Endothelial cell of umbilical vein (primary cell): ENCODE results near the gene STEAP1. TPM values are rescaled to one million over a fixed set of nuclear protein-coding genes. Genes with fewer than 3 reads are reported as not detected.
"Not testable (repeated sequence)": the region's sequence is repeated elsewhere in the genome, so short reads cannot be mapped to it uniquely, and the experiment has no call there.

Experiments used
- BruUV-seq: library from RNA; stranded (reverse); fragments of 400-500 nt; replicated peaks from 2 replicates; lab custom pipeline; 2021; lab: Mats Ljungman, UMichigan
- CTCF ChIA-PET: fragments of 300-600, 350-600 bp; sonication (Branson Sonifier 250); formaldehyde crosslinking; loops from one replicate; lab custom pipeline; 2021; ENCODE audit warnings: antibody characterized with exemption, inconsistent platforms; lab: Charles Lee
- POLR2A ChIA-PET: fragments of 300-600, 350-600 bp; sonication (Branson Sonifier 250); formaldehyde crosslinking; loops from one replicate; lab custom pipeline; 2021; ENCODE audit warnings: antibody characterized with exemption, inconsistent platforms; lab: Charles Lee
- DNase-seq: peaks from one replicate; pipeline ENCODE4 v3.0.0-alpha.2; 2011; ENCODE audit warnings: low read depth, low spot score
- FAIRE-seq: peaks from 2 replicates; lab custom pipeline; 2011; peaks lifted over from hg19 to GRCh38; lab: Jason Lieb, UNC
- H2AFZ ChIP-seq: 2 replicates; pipeline ENCODE4 v1.6.0; 2012; ENCODE audit warnings: low read depth, low read length, control low read depth, inconsistent platforms
- H3K27ac ChIP-seq: 2 replicates; pipeline ENCODE4 v1.5.1; 2011; ENCODE audit warnings: low read depth, mild to moderate bottlenecking, control low read depth, low read length, moderate library complexity; ENCODE audit not compliant: insufficient read depth
- H3K27me3 ChIP-seq, 2 experiments: 2 replicates each; pipeline versions ENCODE4 v1.6.0 to v1.6.1; 2011; ENCODE audit warnings: low read length in 2 of 2, mixed read lengths in 1 of 2; ENCODE audit not compliant: control insufficient read depth in 2 of 2, insufficient read depth in 2 of 2
- H3K36me3 ChIP-seq, 2 experiments: 2 replicates in 1 of 2; 3 replicates in 1 of 2; pipeline ENCODE4 v1.5.1; 2011; ENCODE audit warnings: low read length in 2 of 2, mild to moderate bottlenecking in 1 of 2, moderate library complexity in 1 of 2; ENCODE audit not compliant: control insufficient read depth in 2 of 2, insufficient read depth in 2 of 2; ENCODE audit errors: extremely low read depth in 1 of 2
- H3K4me1 ChIP-seq: 3 replicates; pipeline ENCODE4 v1.5.1; 2011; ENCODE audit warnings: mild to moderate bottlenecking, low read length; ENCODE audit not compliant: control insufficient read depth, insufficient read depth; ENCODE audit errors: extremely low read depth
- H3K4me2 ChIP-seq: 2 replicates; pipeline ENCODE4 v1.6.1; 2011; ENCODE audit warnings: low read length, control low read depth, mixed read lengths; ENCODE audit not compliant: insufficient read depth
- H3K4me3 ChIP-seq, 3 experiments: fragments of 200-600 bp in 1 of 3; sonication (generic), shearing (Covaris generic) in 1 of 3; replicated peaks in 1 of 3; 2 replicates each; pipeline ENCODE4 v1.5.1; 2011 to 2016; ENCODE audit warnings: control low read depth in 3 of 3, low read length in 3 of 3, mild to moderate bottlenecking in 2 of 3, inconsistent platforms in 1 of 3, low read depth in 1 of 3, moderate library complexity in 1 of 3; ENCODE audit not compliant: insufficient read depth in 1 of 3
- H3K79me2 ChIP-seq: 2 replicates; pipeline ENCODE4 v1.6.0; 2012; ENCODE audit warnings: low read length, inconsistent platforms; ENCODE audit not compliant: control insufficient read depth, insufficient read depth
- H3K9ac ChIP-seq: replicated peaks from 2 replicates; pipeline ENCODE3; 2011; ENCODE audit warnings: low read length, control low read depth; ENCODE audit not compliant: insufficient read depth; ENCODE audit errors: extremely low read depth
- H3K9me1 ChIP-seq: replicated peaks from 3 replicates; pipeline ENCODE4 v1.6.0; 2011; ENCODE audit warnings: mild to moderate bottlenecking, low read length; ENCODE audit not compliant: control insufficient read depth, insufficient read depth; ENCODE audit errors: extremely low read depth
- H3K9me3 ChIP-seq: replicated peaks from 2 replicates; pipeline ENCODE4 v1.5.1; 2012; ENCODE audit warnings: low read length, inconsistent platforms; ENCODE audit not compliant: control insufficient read depth, insufficient read depth
- H4K20me1 ChIP-seq: replicated peaks from 2 replicates; pipeline ENCODE3; 2011; ENCODE audit warnings: mild to moderate bottlenecking, low read length; ENCODE audit not compliant: control insufficient read depth, insufficient read depth; ENCODE audit errors: extremely low read depth
- EZH2 ChIP-seq: IDR thresholded peaks from 2 replicates; pipeline ENCODE4 v1.6.1; 2012; ENCODE audit warnings: borderline replicate concordance, low read depth, mild to moderate bottlenecking, moderate library complexity, low read length, inconsistent platforms; ENCODE audit not compliant: severe bottlenecking
- FOS ChIP-seq: IDR thresholded peaks from 2 replicates; pipeline ENCODE4 v1.6.1; 2011; ENCODE audit warnings: mild to moderate bottlenecking, low read length, moderate library complexity, borderline replicate concordance; ENCODE audit not compliant: insufficient read depth
- GATA2 ChIP-seq: IDR thresholded peaks from 2 replicates; pipeline ENCODE4 v1.7.0; 2011; ENCODE audit warnings: low read depth, mild to moderate bottlenecking, moderate library complexity, mixed read lengths, low read length; ENCODE audit not compliant: insufficient read length, insufficient read depth
- dilution Hi-C: fragments of 300-500 bp; cut with MboI; formaldehyde crosslinking; loops from one replicate; pipeline ENCODE4 v1.15.0; 2019; ENCODE audit warnings: low sequenced_read_pairs; ENCODE audit not compliant: extremely low pct_ligation_motif_present
- intact Hi-C: fragments of 100-400 bp; cut with micrococcal nuclease; formaldehyde crosslinking; loops from one replicate; pipeline ENCODE4 v1.10.0; 2022
- polyA plus RNA-seq, 4 experiments: library from polyadenylated mRNA; depleted of rRNA in 3 of 4; stranded (reverse) in 3 of 4; unstranded in 1 of 4; fragments of >200 nt; gene quantifications; 2 replicates each; pipeline versions ENCODE4 v1.2.1 to v1.2.3, GENCODE V29; 2011 to 2012; ENCODE audit warnings: missing spikeins in 1 of 4
- total RNA-seq: library from RNA; stranded (reverse); gene quantifications from 2 replicates; pipeline ENCODE4 v1.2.3, GENCODE V29; 2021
- TF ChIP-seq, protein P1 (sequence below): IDR thresholded peaks from 2 replicates; pipeline ENCODE4 v1.6.1; 2011; ENCODE audit not compliant: insufficient read depth, insufficient read length
- TF ChIP-seq, protein P2 (sequence below), 2 donors: IDR thresholded peaks; 1 replicate in 1 of 2; 2 replicates in 1 of 2; pipeline ENCODE4 v1.5.1; 2011; ENCODE audit warnings: low read length in 2 of 2, mild to moderate bottlenecking in 2 of 2, moderate library complexity in 2 of 2, control low read depth in 1 of 2, inconsistent platforms in 1 of 2, low read depth in 1 of 2; ENCODE audit not compliant: insufficient read depth in 1 of 2; ENCODE audit errors: extremely low read depth in 1 of 2

The STEAP1 gene
- total and polyA plus RNA-seq, 2 donors (not counting 3 experiments of a cell fraction or from before 2014, with no cell fraction given): 35.0 to 42.7 TPM

DNA sequence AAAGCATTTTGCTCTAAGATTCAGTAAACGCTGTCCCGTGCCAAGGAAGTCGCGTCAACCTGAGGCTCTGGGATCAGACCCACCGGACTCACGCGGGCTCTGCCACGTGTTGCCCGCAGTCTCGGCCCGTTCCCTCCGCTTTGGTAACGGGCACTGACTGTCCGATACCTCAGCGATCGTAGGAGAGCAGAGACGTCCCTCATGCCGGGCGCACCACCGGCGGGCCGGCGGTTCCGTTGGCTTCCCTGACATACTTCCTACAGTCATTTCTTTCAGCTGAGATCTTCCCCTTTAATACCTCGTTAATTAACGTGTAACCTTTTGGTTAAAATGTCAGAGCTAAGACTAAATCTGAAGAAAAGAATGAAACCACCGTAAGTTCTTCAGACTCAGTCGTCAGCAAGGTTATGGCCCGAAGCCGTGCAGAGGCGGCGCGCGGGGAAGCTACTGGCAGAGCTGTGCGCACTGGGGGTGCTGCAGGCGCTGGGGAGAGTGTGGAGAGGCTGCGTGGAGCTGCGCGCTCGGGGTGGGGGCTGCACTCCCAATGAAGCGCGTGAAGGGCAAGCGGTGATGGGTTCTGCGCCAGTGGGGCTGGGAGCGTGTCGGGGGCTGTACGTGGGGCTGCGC is 35.6 kb upstream of the STEAP1 start:
- Histone ChIP-seq H3K27me3 (peaks cover 13 to 15% of the 10 kb centered on the region in 2 experiments), H3K4me3 (peak overlapping the region in 2 of 3 experiments; percentile 6 to 8), H3K4me2 (peak overlapping the region; percentile 5)
- intact Hi-C loops: loop anchor here (10.0 kb wide), 2 partner anchors 1334 to 1874 kb away; no protein-coding TSS in a partner anchor
- POLR2A ChIA-PET, H3K27ac ChIP-seq, H3K4me1 ChIP-seq, DNase-seq, H3K9me3 ChIP-seq, dilution Hi-C loops, FAIRE-seq, H3K9me1 ChIP-seq, BruUV-seq, H2AFZ ChIP-seq, H3K9ac ChIP-seq, H4K20me1 ChIP-seq, H3K36me3 ChIP-seq, H3K79me2 ChIP-seq: not testable (repeated sequence)
- CTCF ChIA-PET: interaction anchor here (2.0 kb wide), 1 partner anchor 1875 kb away, joined by 4 read pairs; no protein-coding TSS in a partner anchor

DNA sequence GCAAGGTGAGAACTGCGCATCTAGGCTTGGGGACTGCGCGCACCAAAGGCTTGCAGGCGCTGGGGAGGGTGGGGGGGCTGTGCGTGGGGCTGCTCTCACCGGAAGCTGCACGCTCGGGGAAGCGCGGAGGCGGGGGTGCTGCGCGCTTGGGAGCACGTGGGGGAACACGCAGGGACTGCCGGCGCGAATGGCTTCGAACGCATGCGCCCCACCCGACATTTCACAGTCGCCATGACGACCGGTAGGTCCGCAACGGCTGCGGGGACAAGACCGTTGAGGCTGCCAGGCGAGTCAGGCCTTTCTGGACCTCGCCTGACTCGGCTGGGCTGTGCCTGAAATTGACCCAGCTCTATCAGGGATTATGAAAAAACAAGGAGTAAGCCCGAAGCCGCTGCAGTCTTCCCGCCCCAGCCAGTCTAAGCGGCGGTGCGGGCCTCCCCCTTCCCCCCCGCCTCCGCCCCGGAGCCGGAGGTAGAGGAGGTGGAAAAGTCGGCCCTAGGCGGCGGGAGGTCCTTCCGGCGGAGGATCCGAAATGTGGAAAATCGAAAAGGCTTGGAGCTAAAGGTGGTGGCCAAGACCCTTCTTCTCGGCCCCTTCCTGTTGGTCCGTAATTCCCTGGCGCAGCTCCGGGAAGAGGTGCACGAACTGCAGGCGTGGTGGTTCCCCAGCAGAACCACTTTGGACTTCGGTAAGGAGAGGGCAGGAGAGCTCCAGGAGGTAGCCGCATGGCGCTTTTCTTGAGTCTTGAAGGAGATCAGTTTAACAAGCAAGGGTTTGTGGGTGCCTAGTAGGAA is 34.9 kb upstream of the STEAP1 start:
- ChIA-PET CTCF (interaction anchor here (2.0 kb wide), 1 partner anchor 1876 kb away, joined by 4 read pairs; no protein-coding TSS in a partner anchor), POLR2A (no interaction called here)
- Histone ChIP-seq H3K27me3 (peaks cover 13 to 15% of the 10 kb centered on the region in 2 experiments), H3K9me3 (no peaks in the 10 kb centered on the region), H3K4me2 (peak overlapping the region; percentile 35), H3K9ac (no peak overlapping the region), H4K20me1 (no peaks in the 10 kb centered on the region), H3K9me1 (no peaks in the 10 kb centered on the region), H2AFZ (peak overlapping the region; percentile 13), H3K4me3 (peak overlapping the region in 2 of 3 experiments; percentile 2 to 6), H3K79me2 (no peaks in the 10 kb centered on the region), H3K4me1 (peaks cover 2% of the 10 kb centered on the region), H3K27ac (no peak overlapping the region), H3K36me3 (no peaks in the 10 kb centered on the region)
- dilution Hi-C loops (no loop called here), intact Hi-C loops (loop anchor here (10.0 kb wide), 2 partner anchors 1335 to 1875 kb away; no protein-coding TSS in a partner anchor)
- DNase-seq (no peak), FAIRE-seq (no peak)
- TF ChIP-seq, protein P1, sequence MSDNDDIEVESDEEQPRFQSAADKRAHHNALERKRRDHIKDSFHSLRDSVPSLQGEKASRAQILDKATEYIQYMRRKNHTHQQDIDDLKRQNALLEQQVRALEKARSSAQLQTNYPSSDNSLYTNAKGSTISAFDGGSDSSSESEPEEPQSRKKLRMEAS: no peak
- no peak for TF ChIP-seq GATA2
- no peak for TF ChIP-seq FOS
- no peak for TF ChIP-seq EZH2
- TF ChIP-seq, protein P2, sequence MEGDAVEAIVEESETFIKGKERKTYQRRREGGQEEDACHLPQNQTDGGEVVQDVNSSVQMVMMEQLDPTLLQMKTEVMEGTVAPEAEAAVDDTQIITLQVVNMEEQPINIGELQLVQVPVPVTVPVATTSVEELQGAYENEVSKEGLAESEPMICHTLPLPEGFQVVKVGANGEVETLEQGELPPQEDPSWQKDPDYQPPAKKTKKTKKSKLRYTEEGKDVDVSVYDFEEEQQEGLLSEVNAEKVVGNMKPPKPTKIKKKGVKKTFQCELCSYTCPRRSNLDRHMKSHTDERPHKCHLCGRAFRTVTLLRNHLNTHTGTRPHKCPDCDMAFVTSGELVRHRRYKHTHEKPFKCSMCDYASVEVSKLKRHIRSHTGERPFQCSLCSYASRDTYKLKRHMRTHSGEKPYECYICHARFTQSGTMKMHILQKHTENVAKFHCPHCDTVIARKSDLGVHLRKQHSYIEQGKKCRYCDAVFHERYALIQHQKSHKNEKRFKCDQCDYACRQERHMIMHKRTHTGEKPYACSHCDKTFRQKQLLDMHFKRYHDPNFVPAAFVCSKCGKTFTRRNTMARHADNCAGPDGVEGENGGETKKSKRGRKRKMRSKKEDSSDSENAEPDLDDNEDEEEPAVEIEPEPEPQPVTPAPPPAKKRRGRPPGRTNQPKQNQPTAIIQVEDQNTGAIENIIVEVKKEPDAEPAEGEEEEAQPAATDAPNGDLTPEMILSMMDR (IDR thresholded peaks at IDR 0.05; ENCODE audit: extremely low read depth in 1 of 2, insufficient read depth in 1 of 2, low read depth in 1 of 2, low read length in 2 of 2): no peak
- no TSS peak for BruUV-seq

DNA sequence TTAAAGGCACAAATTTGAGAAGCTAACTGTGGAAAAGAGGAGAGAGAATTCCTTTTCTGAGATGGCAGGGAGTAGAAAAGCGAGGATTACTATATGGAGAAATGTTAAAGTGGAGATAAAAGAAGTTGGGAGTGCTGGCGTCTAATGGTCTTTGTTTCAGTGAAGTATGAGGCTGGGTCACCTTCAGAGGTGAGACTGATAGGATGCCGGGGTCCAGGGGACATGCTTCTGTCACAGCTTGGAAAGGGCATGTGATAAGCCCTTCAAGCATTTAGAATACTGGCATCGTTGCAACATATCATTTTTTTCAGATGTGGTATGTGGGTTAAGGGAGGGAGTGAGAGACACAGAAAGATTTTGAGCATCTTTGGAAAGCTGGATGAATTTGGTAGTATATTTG is 34.1 kb upstream of the STEAP1 start:
- H3K4me3 ChIP-seq, intact Hi-C loops, POLR2A ChIA-PET, dilution Hi-C loops, H3K36me3 ChIP-seq, FAIRE-seq, H4K20me1 ChIP-seq, H3K27ac ChIP-seq, DNase-seq, H3K4me2 ChIP-seq, H3K4me1 ChIP-seq, H3K9me3 ChIP-seq, H2AFZ ChIP-seq, BruUV-seq, H3K9me1 ChIP-seq, H3K79me2 ChIP-seq, H3K9ac ChIP-seq: not testable (repeated sequence)
- CTCF ChIA-PET: interaction anchor here (2.0 kb wide), 1 partner anchor 1877 kb away, joined by 4 read pairs; no protein-coding TSS in a partner anchor
- H3K27me3 ChIP-seq: peaks cover 13 to 15% of the 10 kb centered on the region in 2 experiments
